Measurements from ENCODE around the gene ATP5F1C. TPM values are rescaled to one million over a fixed set of nuclear protein-coding genes. Genes with fewer than 3 reads are reported as not detected.
"Not testable (repeated sequence)": the region's sequence is repeated elsewhere in the genome, so short reads cannot be mapped to it uniquely, and the experiment has no call there.

The ATP5F1C gene
- polyA plus RNA-seq, 1 experiment, result 456 TPM

DNA sequence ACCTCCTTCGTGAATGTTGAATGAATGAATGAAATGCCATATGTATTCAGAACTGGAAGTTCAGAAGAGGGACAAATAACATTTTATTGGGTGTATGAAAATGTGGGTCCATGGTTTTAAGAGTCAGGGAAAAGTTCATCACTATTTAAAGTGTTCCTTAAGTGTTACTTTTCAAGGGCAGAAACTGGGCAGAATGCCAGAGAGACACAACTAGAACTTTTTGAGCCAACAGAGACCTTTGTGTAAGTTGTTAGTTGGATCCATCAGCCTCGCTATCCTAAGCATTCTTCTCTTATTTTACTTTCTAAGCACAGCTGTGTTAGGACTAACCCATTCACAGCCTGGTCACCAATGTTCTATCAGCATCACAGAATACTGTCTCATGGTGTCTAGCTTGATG is 16.8 kb downstream of the ATP5F1C start:
- TF ChIP-seq, protein P1, sequence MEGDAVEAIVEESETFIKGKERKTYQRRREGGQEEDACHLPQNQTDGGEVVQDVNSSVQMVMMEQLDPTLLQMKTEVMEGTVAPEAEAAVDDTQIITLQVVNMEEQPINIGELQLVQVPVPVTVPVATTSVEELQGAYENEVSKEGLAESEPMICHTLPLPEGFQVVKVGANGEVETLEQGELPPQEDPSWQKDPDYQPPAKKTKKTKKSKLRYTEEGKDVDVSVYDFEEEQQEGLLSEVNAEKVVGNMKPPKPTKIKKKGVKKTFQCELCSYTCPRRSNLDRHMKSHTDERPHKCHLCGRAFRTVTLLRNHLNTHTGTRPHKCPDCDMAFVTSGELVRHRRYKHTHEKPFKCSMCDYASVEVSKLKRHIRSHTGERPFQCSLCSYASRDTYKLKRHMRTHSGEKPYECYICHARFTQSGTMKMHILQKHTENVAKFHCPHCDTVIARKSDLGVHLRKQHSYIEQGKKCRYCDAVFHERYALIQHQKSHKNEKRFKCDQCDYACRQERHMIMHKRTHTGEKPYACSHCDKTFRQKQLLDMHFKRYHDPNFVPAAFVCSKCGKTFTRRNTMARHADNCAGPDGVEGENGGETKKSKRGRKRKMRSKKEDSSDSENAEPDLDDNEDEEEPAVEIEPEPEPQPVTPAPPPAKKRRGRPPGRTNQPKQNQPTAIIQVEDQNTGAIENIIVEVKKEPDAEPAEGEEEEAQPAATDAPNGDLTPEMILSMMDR (IDR thresholded peaks at IDR 0.05; ENCODE audit: low read depth, low read length), result no peak
- CTCF ChIA-PET, result no interaction called here
- no peaks in the 10 kb centered on the region for H3K27me3 ChIP-seq (ENCODE audit: control insufficient read depth, insufficient read depth, low read length)
- no peak for DNase-seq (ENCODE audit: low read depth, low spot score)
- POLR2A ChIA-PET, result no interaction called here
- H3K4me3 ChIP-seq (ENCODE audit: low read depth, low read length), result no peak overlapping the region
- no peak overlapping the region for H3K27ac ChIP-seq (ENCODE audit: low read depth, low read length)
- H3K9me3 ChIP-seq (ENCODE audit: control insufficient read depth, insufficient read depth, low read length), result no peaks in the 10 kb centered on the region

DNA sequence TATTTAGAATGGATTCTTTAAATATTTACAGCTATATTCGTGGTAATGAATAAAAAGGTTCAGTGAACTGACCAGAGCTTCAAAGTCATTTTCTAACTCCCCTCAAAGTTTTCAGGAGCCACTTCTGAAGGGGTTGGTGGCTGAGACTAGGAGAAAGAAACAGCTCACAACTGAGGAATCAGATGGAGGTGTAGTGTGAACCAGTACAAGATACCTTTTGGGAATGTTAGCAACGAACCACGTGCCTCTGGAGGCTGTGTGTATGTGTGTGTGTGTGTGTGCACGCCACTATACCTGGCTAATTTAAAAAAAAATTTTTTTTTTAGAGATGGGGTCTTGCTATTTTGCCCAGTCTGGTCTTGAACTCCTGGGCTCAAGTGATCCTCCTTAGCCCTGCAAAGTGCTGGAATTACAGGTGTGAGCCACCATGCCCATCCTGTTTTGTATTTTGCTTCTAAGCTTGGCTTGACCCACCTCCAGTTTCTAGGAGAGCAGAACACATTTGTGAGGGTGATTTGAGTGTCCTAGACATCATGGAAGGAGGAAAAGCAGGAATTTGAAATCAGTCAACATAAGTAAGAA is 20.8 kb downstream of the ATP5F1C start:
- H3K27me3 ChIP-seq (ENCODE audit: control insufficient read depth, insufficient read depth, low read length), result peaks cover 2% of the 10 kb centered on the region
- no peaks in the 10 kb centered on the region for H3K9me3 ChIP-seq (ENCODE audit: control insufficient read depth, insufficient read depth, low read length)
- ChIA-PET CTCF (interaction anchor here (1.0 to 1.3 kb wide), 3 partner anchors 111 to 283 kb away, joined by 3 to 7 read pairs (median 3); no protein-coding TSS in a partner anchor), POLR2A (interaction anchor here (0.8 to 2.4 kb wide), 2 partner anchors 21 to 1719 kb away, joined by 3 to 9 read pairs; partner anchors contain the start of genes ATP5F1C and KIN)
- DNase-seq (ENCODE audit: low read depth, low spot score), result no peak
- H3K4me3 ChIP-seq (ENCODE audit: low read depth, low read length), result no peak overlapping the region
- TF ChIP-seq, protein P1 (IDR thresholded peaks at IDR 0.05; ENCODE audit: low read depth, low read length), result no peak
- H3K27ac ChIP-seq (ENCODE audit: low read depth, low read length), result no peak overlapping the region

DNA sequence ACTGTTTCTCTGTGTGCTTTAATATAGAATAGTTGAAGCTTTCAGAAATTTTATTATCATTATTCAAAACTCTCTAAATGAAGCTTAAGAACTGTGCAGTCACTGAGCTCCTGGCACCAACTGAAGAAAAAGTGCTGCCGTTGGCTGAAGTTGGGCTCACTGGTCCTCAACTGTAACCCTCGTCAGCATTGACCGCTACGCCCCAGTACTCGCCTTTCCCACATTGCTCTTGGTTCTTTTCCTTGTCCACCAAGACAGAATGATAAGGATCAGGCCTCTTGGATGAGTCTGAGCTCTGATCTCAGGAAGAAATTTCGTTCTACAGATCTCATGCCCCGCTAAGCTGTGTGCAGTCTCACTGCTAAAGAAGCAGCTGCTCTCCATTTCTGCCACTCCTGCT is 22.5 kb downstream of the ATP5F1C start:
- H3K9me3 ChIP-seq (ENCODE audit: control insufficient read depth, insufficient read depth, low read length), result no peaks in the 10 kb centered on the region
- peaks cover 2% of the 10 kb centered on the region for H3K27me3 ChIP-seq (ENCODE audit: control insufficient read depth, insufficient read depth, low read length)
- TF ChIP-seq, protein P1 (IDR thresholded peaks at IDR 0.05; ENCODE audit: low read depth, low read length), result no peak
- H3K27ac ChIP-seq (ENCODE audit: low read depth, low read length), result no peak overlapping the region
- H3K4me3 ChIP-seq (ENCODE audit: low read depth, low read length), result no peak overlapping the region
- CTCF ChIA-PET, result no interaction called here
- no peak for DNase-seq (ENCODE audit: low read depth, low spot score)
- POLR2A ChIA-PET, result no interaction called here

DNA sequence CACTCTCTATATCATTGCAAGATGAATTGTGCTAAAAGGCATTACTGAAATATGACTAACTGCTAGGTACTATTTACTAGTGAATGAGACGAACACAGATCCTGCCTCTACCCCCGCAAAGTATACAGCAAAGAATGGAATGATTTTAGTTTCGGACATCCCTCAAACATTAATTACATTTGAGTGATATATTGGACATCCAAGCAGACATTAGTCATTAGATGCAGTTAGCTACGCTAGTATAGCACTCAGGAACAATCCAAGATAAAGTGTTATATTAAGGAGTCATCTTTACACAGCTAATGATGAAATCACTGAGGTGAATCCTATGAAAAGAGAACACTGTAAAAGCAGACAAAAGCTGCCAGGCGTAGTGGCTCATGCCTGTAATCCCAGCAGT is 23.0 kb downstream of the ATP5F1C start:
- POLR2A ChIA-PET, result no interaction called here
- peaks cover 7% of the 10 kb centered on the region for H3K27me3 ChIP-seq (ENCODE audit: control insufficient read depth, insufficient read depth, low read length)
- DNase-seq (ENCODE audit: low read depth, low spot score), result no peak
- CTCF ChIA-PET, result no interaction called here
- TF ChIP-seq, protein P1 (IDR thresholded peaks at IDR 0.05; ENCODE audit: low read depth, low read length), result no peak
- H3K27ac ChIP-seq (ENCODE audit: low read depth, low read length), result no peak overlapping the region
- H3K4me3 ChIP-seq (ENCODE audit: low read depth, low read length), result no peak overlapping the region
- no peaks in the 10 kb centered on the region for H3K9me3 ChIP-seq (ENCODE audit: control insufficient read depth, insufficient read depth, low read length)

DNA sequence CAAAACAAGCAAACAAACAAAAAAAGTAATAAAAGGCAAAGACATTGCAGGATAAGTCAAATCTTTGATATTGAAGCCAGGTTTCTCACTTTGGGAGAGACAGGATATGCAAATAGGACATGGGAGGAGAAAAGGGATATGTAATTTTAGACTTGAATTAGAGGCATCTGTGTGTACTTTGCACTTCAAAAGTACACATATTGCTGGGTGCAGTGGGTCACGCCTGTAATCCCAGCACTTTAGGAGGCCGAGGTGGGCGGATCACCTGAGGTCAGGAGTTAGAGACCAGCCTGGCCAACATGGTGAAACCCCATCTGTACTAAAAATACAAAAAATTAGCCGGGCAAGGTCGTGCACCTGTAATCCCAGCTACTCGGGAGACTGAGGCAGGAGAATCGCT is 23.8 kb downstream of the ATP5F1C start:
- POLR2A ChIA-PET; CTCF ChIA-PET; DNase-seq (ENCODE audit: low read depth, low spot score); H3K4me3 ChIP-seq (ENCODE audit: low read depth, low read length); H3K27ac ChIP-seq (ENCODE audit: low read depth, low read length); H3K9me3 ChIP-seq (ENCODE audit: control insufficient read depth, insufficient read depth, low read length): not testable (repeated sequence)
- H3K27me3 ChIP-seq (ENCODE audit: control insufficient read depth, insufficient read depth, low read length), result peaks cover 13% of the 10 kb centered on the region
